ENCODE measurements around the gene FXYD5.

GRCh38 chr19:35140207-35140961 lies 14.2 kb upstream of the FXYD5 start:
- TF ChIP-seq TCF3 (CRISPR knock-in tag; IDR thresholded peaks at IDR 0.05): no peak
- no peak for TF ChIP-seq POLR2A (conservative IDR thresholded peaks at IDR 0.05)
- TF ChIP-seq POLR2AphosphoS5 (IDR thresholded peaks at IDR 0.05; ENCODE audit: control insufficient read depth, insufficient read depth, low read depth, low read length): no peak
- TF ChIP-seq JUND (IDR thresholded peaks at IDR 0.05; ENCODE audit: borderline replicate concordance, low read depth, low read length): no peak
- TF ChIP-seq JUND (tag; IDR thresholded peaks at IDR 0.05; ENCODE audit: borderline replicate concordance, low read depth, low read length): no peak
- no peak for TF ChIP-seq BHLHE40 (IDR thresholded peaks at IDR 0.05; ENCODE audit: low read length)
- no peak for TF ChIP-seq EZH2 (IDR thresholded peaks at IDR 0.05; ENCODE audit: borderline replicate concordance, low read depth, low read length)
- TF ChIP-seq FOS (IDR thresholded peaks at IDR 0.05; ENCODE audit: extremely low read depth, insufficient read length): no peak
- no peak for TF ChIP-seq EWSR1 (IDR thresholded peaks at IDR 0.05; ENCODE audit: borderline replicate concordance, low read depth, partially characterized antibody)
- no peak for TF ChIP-seq U2AF1 (optimal IDR thresholded peaks at IDR 0.05; ENCODE audit: low read depth, low read length)
- no peak for TF ChIP-seq ZNF778 (CRISPR knock-in tag; IDR thresholded peaks at IDR 0.05)
- TF ChIP-seq PHF8 (IDR thresholded peaks at IDR 0.05; ENCODE audit: borderline replicate concordance, low read length): no peak
- no peak for TF ChIP-seq CTCF (IDR thresholded peaks at IDR 0.05 in 2 of 3, conservative IDR thresholded peaks at IDR 0.05 in 1 of 3; ENCODE audit: insufficient read depth in 2 of 3, low read depth in 1 of 3, low read length in 3 of 3)
- TF ChIP-seq NR2C2 (CRISPR knock-in tag; IDR thresholded peaks at IDR 0.05): no peak
- TF ChIP-seq NR2C2 (tag; IDR thresholded peaks at IDR 0.05): no peak
